Measurements from ENCODE around the gene DMTF1.

DMTF1 gene

GRCh38 chr7:87146740-87147386 lies 5.4 kb upstream of the DMTF1 start:
- DNase-seq: no peak

GRCh38 chr7:87147500-87147899 lies 4.8 kb upstream of the DMTF1 start:
- DNase-seq: no peak

GRCh38 chr7:87148332-87148955 lies 3.8 kb upstream of the DMTF1 start:
- DNase-seq: peak; percentile 19

- DNase-seq: no peak
Measured at GRCh38 chr7:87151002-87151728, 1.1 kb upstream of the DMTF1 start.

- DNase-seq: no peak
Measured at GRCh38 chr7:87151729-87152111, 533 bp upstream of the DMTF1 start.

- no peak for DNase-seq
Measured at GRCh38 chr7:87152897-87153641, 816 bp downstream of the DMTF1 start.

GRCh38 chr7:87154166-87154565 lies 1.9 kb downstream of the DMTF1 start:
- DNase-seq: no peak

GRCh38 chr7:87154569-87154968 lies 2.3 kb downstream of the DMTF1 start:
- no peak for DNase-seq

GRCh38 chr7:87155788-87156187 lies 3.5 kb downstream of the DMTF1 start:
- no peak for DNase-seq

- DNase-seq: no peak
Measured at GRCh38 chr7:87156709-87157108, 4.5 kb downstream of the DMTF1 start.

- no peak for DNase-seq
Measured at GRCh38 chr7:87159538-87159937, 7.3 kb downstream of the DMTF1 start.

- no peak for DNase-seq
Measured at GRCh38 chr7:87164433-87164832, 12.2 kb downstream of the DMTF1 start.

GRCh38 chr7:87170828-87171227 lies 18.6 kb downstream of the DMTF1 start:
- no peak for DNase-seq

- DNase-seq: no peak
Measured at GRCh38 chr7:87171282-87171934, 19.2 kb downstream of the DMTF1 start.

GRCh38 chr7:87173471-87173870 lies 21.2 kb downstream of the DMTF1 start:
- DNase-seq: no peak

- no peak for DNase-seq
Measured at GRCh38 chr7:87178320-87178719, 26.1 kb downstream of the DMTF1 start.

- DNase-seq: no peak
Measured at GRCh38 chr7:87179180-87179579, 26.9 kb downstream of the DMTF1 start.

- DNase-seq: no peak
Measured at GRCh38 chr7:87187120-87187519, 34.9 kb downstream of the DMTF1 start.

GRCh38 chr7:87188930-87189329 lies 36.7 kb downstream of the DMTF1 start:
- DNase-seq: no peak

GRCh38 chr7:87190783-87191182 lies 38.5 kb downstream of the DMTF1 start:
- DNase-seq: no peak

- no peak for DNase-seq
Measured at GRCh38 chr7:87192784-87193487, 40.7 kb downstream of the DMTF1 start.

- DNase-seq: no peak
Measured at GRCh38 chr7:87193912-87194311, 41.7 kb downstream of the DMTF1 start.

Measured in NCI-H345 (cell line).